ENCODE results near the gene RHOC. TPM values are rescaled to one million over a fixed set of nuclear protein-coding genes. Genes with fewer than 3 reads are reported as not detected.

The RHOC gene
- total RNA-seq, 1 donor from 2014 or later = 300 TPM

DNA sequence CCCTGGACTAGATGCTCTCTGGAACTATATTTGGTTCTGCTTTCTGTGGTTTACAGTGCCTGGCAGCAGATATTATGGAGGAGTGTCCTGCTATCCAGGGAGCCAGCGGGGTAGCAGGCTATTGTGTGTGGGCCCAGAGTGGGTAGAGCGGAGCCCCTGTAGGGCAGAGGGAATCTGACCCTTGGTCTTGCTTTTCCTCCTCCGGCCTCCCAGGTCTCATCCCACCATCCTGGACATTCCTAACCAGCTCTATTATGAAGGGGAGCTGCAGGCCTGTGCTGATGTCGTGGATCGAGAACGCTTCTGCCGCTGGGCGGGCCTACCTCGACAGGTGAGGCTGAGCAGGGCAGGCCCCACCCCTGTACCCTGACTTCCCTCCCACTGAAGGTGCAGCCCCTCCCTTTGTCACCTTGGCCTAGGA, 9.1 kb downstream of the RHOC start:
- Mint-ChIP-seq H3K9me3 (ENCODE audit: unreplicated experiment) (no peaks in the 10 kb centered on the region), H3K4me3 (ENCODE audit: unreplicated experiment) (no peak overlapping the region), H3K36me3 (ENCODE audit: low read depth, unreplicated experiment) (peaks cover 36% of the 10 kb centered on the region), H3K27me3 (ENCODE audit: unreplicated experiment) (peaks cover 25% of the 10 kb centered on the region), H3K4me1 (ENCODE audit: unreplicated experiment) (peaks cover 42% of the 10 kb centered on the region), H3K27ac (ENCODE audit: unreplicated experiment) (no peak overlapping the region)
- no peak for DNase-seq (ENCODE audit: low spot score)
- TF ChIP-seq CTCF (IDR thresholded peaks at IDR 0.05; ENCODE audit: unreplicated experiment) = no peak

GRCh38 chr1:112696578-112697314, 10.2 kb downstream of the RHOC start:
- no peak for DNase-seq (ENCODE audit: low spot score)
- H3K4me3 Mint-ChIP-seq (ENCODE audit: unreplicated experiment) = no peak overlapping the region
- peaks cover 26% of the 10 kb centered on the region for H3K36me3 Mint-ChIP-seq (ENCODE audit: low read depth, unreplicated experiment)
- H3K27me3 Mint-ChIP-seq (ENCODE audit: unreplicated experiment) = peaks cover 20% of the 10 kb centered on the region
- TF ChIP-seq CTCF (IDR thresholded peaks at IDR 0.05; ENCODE audit: unreplicated experiment) = no peak
- H3K9me3 Mint-ChIP-seq (ENCODE audit: unreplicated experiment) = no peaks in the 10 kb centered on the region
- peaks cover 32% of the 10 kb centered on the region for H3K4me1 Mint-ChIP-seq (ENCODE audit: unreplicated experiment)
- no peak overlapping the region for H3K27ac Mint-ChIP-seq (ENCODE audit: unreplicated experiment)

- Mint-ChIP-seq H3K27me3 (ENCODE audit: unreplicated experiment) (peaks cover 19% of the 10 kb centered on the region), H3K27ac (ENCODE audit: unreplicated experiment) (no peak overlapping the region), H3K4me3 (ENCODE audit: unreplicated experiment) (no peak overlapping the region), H3K36me3 (ENCODE audit: low read depth, unreplicated experiment) (peaks cover 22% of the 10 kb centered on the region), H3K9me3 (ENCODE audit: unreplicated experiment) (no peaks in the 10 kb centered on the region), H3K4me1 (ENCODE audit: unreplicated experiment) (peaks cover 19% of the 10 kb centered on the region)
- TF ChIP-seq CTCF (IDR thresholded peaks at IDR 0.05; ENCODE audit: unreplicated experiment) = no peak
- no peak for DNase-seq (ENCODE audit: low spot score)
Observed at GRCh38 chr1:112695276-112695675, 11.7 kb downstream of the RHOC start.

DNA sequence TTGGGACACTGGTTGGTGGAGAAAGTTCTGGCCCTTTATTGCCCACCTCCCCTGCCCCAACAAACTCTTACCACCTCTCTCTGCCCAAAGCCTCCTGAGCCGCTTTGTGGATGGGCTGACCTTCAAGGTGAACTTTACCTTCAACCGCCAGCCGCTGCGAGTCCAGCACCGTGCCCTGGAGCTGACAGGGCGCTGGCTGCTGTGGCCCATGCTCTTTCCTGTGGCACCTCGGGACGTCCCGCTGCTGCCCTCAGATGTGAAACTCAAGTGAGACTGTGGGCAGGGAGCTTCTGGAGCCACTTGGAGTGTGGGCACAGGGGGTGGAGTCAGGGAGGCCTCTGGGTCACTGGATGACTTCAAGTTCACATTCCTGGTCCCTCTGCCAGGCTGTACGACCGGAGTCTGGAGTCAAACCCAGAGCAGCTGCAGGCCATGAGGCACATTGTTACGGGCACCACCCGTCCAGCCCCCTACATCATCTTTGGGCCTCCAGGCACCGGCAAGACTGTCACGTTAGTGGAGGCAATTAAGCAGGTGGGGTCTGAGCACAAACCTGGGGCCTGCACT, 12.5 kb downstream of the RHOC start:
- H3K36me3 Mint-ChIP-seq (ENCODE audit: low read depth, unreplicated experiment) = peaks cover 19% of the 10 kb centered on the region
- DNase-seq (ENCODE audit: low spot score) = no peak
- no peaks in the 10 kb centered on the region for H3K9me3 Mint-ChIP-seq (ENCODE audit: unreplicated experiment)
- H3K4me3 Mint-ChIP-seq (ENCODE audit: unreplicated experiment) = no peak overlapping the region
- no peak for TF ChIP-seq CTCF (IDR thresholded peaks at IDR 0.05; ENCODE audit: unreplicated experiment)
- peaks cover 10% of the 10 kb centered on the region for H3K4me1 Mint-ChIP-seq (ENCODE audit: unreplicated experiment)
- peaks cover 17% of the 10 kb centered on the region for H3K27me3 Mint-ChIP-seq (ENCODE audit: unreplicated experiment)
- no peak overlapping the region for H3K27ac Mint-ChIP-seq (ENCODE audit: unreplicated experiment)

DNA sequence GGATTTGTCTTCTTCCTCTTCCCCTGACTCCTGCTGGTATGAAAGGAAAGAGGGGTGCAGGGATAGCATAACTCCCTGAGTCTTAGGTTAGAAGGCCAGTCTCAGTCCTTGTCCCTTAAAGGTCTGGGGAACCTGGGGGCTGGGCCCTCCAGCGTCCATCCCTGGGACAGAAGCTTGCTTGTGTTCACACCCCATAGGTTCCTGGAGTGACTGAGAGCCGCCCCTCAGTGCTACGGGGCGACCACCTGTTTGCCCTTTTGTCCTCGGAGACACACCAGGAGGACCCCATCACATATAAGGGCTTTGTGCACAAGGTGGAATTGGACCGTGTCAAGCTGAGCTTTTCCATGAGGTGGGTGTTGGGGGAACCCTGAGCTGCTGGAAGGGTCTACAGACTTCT, 13.1 kb downstream of the RHOC start:
- Mint-ChIP-seq H3K36me3 (ENCODE audit: low read depth, unreplicated experiment) (peaks cover 18% of the 10 kb centered on the region), H3K9me3 (ENCODE audit: unreplicated experiment) (no peaks in the 10 kb centered on the region), H3K4me1 (ENCODE audit: unreplicated experiment) (peaks cover 4% of the 10 kb centered on the region), H3K4me3 (ENCODE audit: unreplicated experiment) (no peak overlapping the region), H3K27ac (ENCODE audit: unreplicated experiment) (no peak overlapping the region), H3K27me3 (ENCODE audit: unreplicated experiment) (peaks cover 16% of the 10 kb centered on the region)
- TF ChIP-seq CTCF (IDR thresholded peaks at IDR 0.05; ENCODE audit: unreplicated experiment) = no peak
- DNase-seq (ENCODE audit: low spot score) = no peak

All from endothelial cell (in vitro differentiated cells).